GM12865 (cell line): ENCODE measurements around the gene ZBTB34.

Experiments used
- DNase-seq: peaks from one replicate; pipeline ENCODE4 v3.0.0; 2010; ENCODE audit warnings: low read depth
- H3K4me3 ChIP-seq: 2 replicates; pipeline ENCODE4 v1.5.1; 2011; ENCODE audit warnings: mild to moderate bottlenecking, low read depth, low read length, control low read depth
- CTCF ChIP-seq: IDR thresholded peaks from 2 replicates; pipeline ENCODE4 v1.5.1; 2011; ENCODE audit warnings: low read length, control low read depth, low read depth, inconsistent platforms; ENCODE audit not compliant: insufficient read depth; ENCODE audit errors: missing control alignments

ZBTB34 gene

GRCh38 chr9:126842220-126842842, 18.1 kb upstream of the ZBTB34 start:
- H3K4me3 ChIP-seq, result no peak overlapping the region
- no peak for TF ChIP-seq CTCF
- DNase-seq, result no peak

GRCh38 chr9:126842977-126843799, 17.3 kb upstream of the ZBTB34 start:
- no peak for TF ChIP-seq CTCF
- no peak overlapping the region for H3K4me3 ChIP-seq
- DNase-seq, result peak; percentile 54

- no peak for TF ChIP-seq CTCF
- DNase-seq, result no peak
- H3K4me3 ChIP-seq, result no peak overlapping the region
These were observed 16.4 kb upstream of the ZBTB34 start for GRCh38 chr9:126844085-126844484.

GRCh38 chr9:126847051-126847450, 13.4 kb upstream of the ZBTB34 start:
- no peak overlapping the region for H3K4me3 ChIP-seq
- no peak for DNase-seq
- no peak for TF ChIP-seq CTCF

DNA sequence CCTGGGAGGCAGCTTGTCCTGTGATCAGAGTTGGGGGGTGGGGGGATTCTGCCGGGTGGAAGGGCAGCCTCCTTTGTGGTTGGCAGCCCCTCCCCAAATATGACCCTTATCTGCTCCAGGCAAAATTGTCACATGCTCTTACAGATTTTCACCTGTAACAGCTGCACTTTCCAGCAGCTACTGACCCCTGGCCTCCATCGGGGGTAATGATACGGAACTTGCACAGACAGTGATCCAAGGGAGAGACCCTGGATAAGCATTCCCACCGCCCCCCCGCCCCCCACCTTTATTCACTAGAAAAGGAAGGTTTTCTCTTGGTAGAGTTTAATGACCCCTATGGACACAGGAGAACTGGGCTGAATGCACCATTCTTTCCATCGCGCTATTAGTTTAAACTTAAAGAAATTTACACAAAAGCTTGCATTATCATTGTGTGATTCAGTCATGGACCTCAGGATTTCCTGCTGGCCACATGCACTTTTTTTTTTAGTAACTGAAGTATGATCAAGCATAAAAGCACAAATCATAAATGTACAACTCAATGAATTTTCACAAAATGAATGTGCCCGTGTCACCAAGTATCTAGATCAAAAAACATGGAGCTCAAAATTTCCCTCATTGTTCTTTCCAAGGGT, 10.7 kb upstream of the ZBTB34 start:
- H3K4me3 ChIP-seq, result no peak overlapping the region
- TF ChIP-seq CTCF, result no peak
- no peak for DNase-seq

GRCh38 chr9:126851286-126851880, 9.1 kb upstream of the ZBTB34 start:
- DNase-seq, result no peak
- no peak overlapping the region for H3K4me3 ChIP-seq
- TF ChIP-seq CTCF, result no peak
